Endothelial cell of umbilical vein (primary cell): ENCODE measurements around the gene HIVEP3. TPM values are rescaled to one million over a fixed set of nuclear protein-coding genes. Genes with fewer than 3 reads are reported as not detected.

Source experiments
- BruUV-seq: library from RNA; stranded (reverse); fragments of 400-500 nt; replicated peaks from 2 replicates; lab custom pipeline; 2021; lab: Mats Ljungman, UMichigan
- CTCF ChIA-PET: fragments of 300-600, 350-600 bp; sonication (Branson Sonifier 250); formaldehyde crosslinking; loops from one replicate; lab custom pipeline; 2021; ENCODE audit warnings: antibody characterized with exemption, inconsistent platforms; lab: Charles Lee
- POLR2A ChIA-PET: fragments of 300-600, 350-600 bp; sonication (Branson Sonifier 250); formaldehyde crosslinking; loops from one replicate; lab custom pipeline; 2021; ENCODE audit warnings: antibody characterized with exemption, inconsistent platforms; lab: Charles Lee
- DNase-seq: peaks from one replicate; pipeline ENCODE4 v3.0.0-alpha.2; 2011; ENCODE audit warnings: low read depth, low spot score
- FAIRE-seq: peaks from 2 replicates; lab custom pipeline; 2011; peaks lifted over from hg19 to GRCh38; lab: Jason Lieb, UNC
- H2AFZ ChIP-seq: 2 replicates; pipeline ENCODE4 v1.6.0; 2012; ENCODE audit warnings: low read depth, low read length, control low read depth, inconsistent platforms
- H3K27ac ChIP-seq: 2 replicates; pipeline ENCODE4 v1.5.1; 2011; ENCODE audit warnings: low read depth, mild to moderate bottlenecking, control low read depth, low read length, moderate library complexity; ENCODE audit not compliant: insufficient read depth
- H3K27me3 ChIP-seq, 2 experiments: 2 replicates each; pipeline versions ENCODE4 v1.6.0 to v1.6.1; 2011; ENCODE audit warnings: low read length in 2 of 2, mixed read lengths in 1 of 2; ENCODE audit not compliant: control insufficient read depth in 2 of 2, insufficient read depth in 2 of 2
- H3K36me3 ChIP-seq, 2 experiments: 2 replicates in 1 of 2; 3 replicates in 1 of 2; pipeline ENCODE4 v1.5.1; 2011; ENCODE audit warnings: low read length in 2 of 2, mild to moderate bottlenecking in 1 of 2, moderate library complexity in 1 of 2; ENCODE audit not compliant: control insufficient read depth in 2 of 2, insufficient read depth in 2 of 2; ENCODE audit errors: extremely low read depth in 1 of 2
- H3K4me1 ChIP-seq: 3 replicates; pipeline ENCODE4 v1.5.1; 2011; ENCODE audit warnings: mild to moderate bottlenecking, low read length; ENCODE audit not compliant: control insufficient read depth, insufficient read depth; ENCODE audit errors: extremely low read depth
- H3K4me2 ChIP-seq: 2 replicates; pipeline ENCODE4 v1.6.1; 2011; ENCODE audit warnings: low read length, control low read depth, mixed read lengths; ENCODE audit not compliant: insufficient read depth
- H3K4me3 ChIP-seq, 3 experiments: fragments of 200-600 bp in 1 of 3; sonication (generic), shearing (Covaris generic) in 1 of 3; replicated peaks in 1 of 3; 2 replicates each; pipeline ENCODE4 v1.5.1; 2011 to 2016; ENCODE audit warnings: control low read depth in 3 of 3, low read length in 3 of 3, mild to moderate bottlenecking in 2 of 3, inconsistent platforms in 1 of 3, low read depth in 1 of 3, moderate library complexity in 1 of 3; ENCODE audit not compliant: insufficient read depth in 1 of 3
- H3K79me2 ChIP-seq: 2 replicates; pipeline ENCODE4 v1.6.0; 2012; ENCODE audit warnings: low read length, inconsistent platforms; ENCODE audit not compliant: control insufficient read depth, insufficient read depth
- H3K9ac ChIP-seq: replicated peaks from 2 replicates; pipeline ENCODE3; 2011; ENCODE audit warnings: low read length, control low read depth; ENCODE audit not compliant: insufficient read depth; ENCODE audit errors: extremely low read depth
- H3K9me1 ChIP-seq: replicated peaks from 3 replicates; pipeline ENCODE4 v1.6.0; 2011; ENCODE audit warnings: mild to moderate bottlenecking, low read length; ENCODE audit not compliant: control insufficient read depth, insufficient read depth; ENCODE audit errors: extremely low read depth
- H3K9me3 ChIP-seq: replicated peaks from 2 replicates; pipeline ENCODE4 v1.5.1; 2012; ENCODE audit warnings: low read length, inconsistent platforms; ENCODE audit not compliant: control insufficient read depth, insufficient read depth
- H4K20me1 ChIP-seq: replicated peaks from 2 replicates; pipeline ENCODE3; 2011; ENCODE audit warnings: mild to moderate bottlenecking, low read length; ENCODE audit not compliant: control insufficient read depth, insufficient read depth; ENCODE audit errors: extremely low read depth
- FOS ChIP-seq: IDR thresholded peaks from 2 replicates; pipeline ENCODE4 v1.6.1; 2011; ENCODE audit warnings: mild to moderate bottlenecking, low read length, moderate library complexity, borderline replicate concordance; ENCODE audit not compliant: insufficient read depth
- GATA2 ChIP-seq: IDR thresholded peaks from 2 replicates; pipeline ENCODE4 v1.7.0; 2011; ENCODE audit warnings: low read depth, mild to moderate bottlenecking, moderate library complexity, mixed read lengths, low read length; ENCODE audit not compliant: insufficient read length, insufficient read depth
- MYC ChIP-seq: IDR thresholded peaks from one replicate; pipeline ENCODE4 v1.6.1; 2011; ENCODE audit warnings: mild to moderate bottlenecking, low read depth, low read length
- POLR2A ChIP-seq: IDR thresholded peaks from 2 replicates; pipeline ENCODE4 v1.6.1; 2012; ENCODE audit warnings: low read depth, mild to moderate bottlenecking, control low read depth, low read length
- POLR2AphosphoS5 ChIP-seq: IDR thresholded peaks from 2 replicates; pipeline ENCODE4 v1.6.1; 2012; ENCODE audit warnings: low read depth, mild to moderate bottlenecking, control low read depth, low read length, moderate library complexity; ENCODE audit not compliant: insufficient read depth
- dilution Hi-C: fragments of 300-500 bp; cut with MboI; formaldehyde crosslinking; loops from one replicate; pipeline ENCODE4 v1.15.0; 2019; ENCODE audit warnings: low sequenced_read_pairs; ENCODE audit not compliant: extremely low pct_ligation_motif_present
- intact Hi-C: fragments of 100-400 bp; cut with micrococcal nuclease; formaldehyde crosslinking; loops from one replicate; pipeline ENCODE4 v1.10.0; 2022
- polyA plus RNA-seq, 4 experiments: library from polyadenylated mRNA; depleted of rRNA in 3 of 4; stranded (reverse) in 3 of 4; unstranded in 1 of 4; fragments of >200 nt; gene quantifications; 2 replicates each; pipeline versions ENCODE4 v1.2.1 to v1.2.3, GENCODE V29; 2011 to 2012; ENCODE audit warnings: missing spikeins in 1 of 4
- total RNA-seq: library from RNA; stranded (reverse); gene quantifications from 2 replicates; pipeline ENCODE4 v1.2.3, GENCODE V29; 2021
- TF ChIP-seq, protein P1 (sequence below), 2 donors: IDR thresholded peaks; 1 replicate in 1 of 2; 2 replicates in 1 of 2; pipeline ENCODE4 v1.5.1; 2011; ENCODE audit warnings: low read length in 2 of 2, mild to moderate bottlenecking in 2 of 2, moderate library complexity in 2 of 2, control low read depth in 1 of 2, inconsistent platforms in 1 of 2, low read depth in 1 of 2; ENCODE audit not compliant: insufficient read depth in 1 of 2; ENCODE audit errors: extremely low read depth in 1 of 2

HIVEP3 gene
- total and polyA plus RNA-seq, 2 donors (not counting 3 experiments of a cell fraction or from before 2014, with no cell fraction given): 3.4 to 4.0 TPM

DNA sequence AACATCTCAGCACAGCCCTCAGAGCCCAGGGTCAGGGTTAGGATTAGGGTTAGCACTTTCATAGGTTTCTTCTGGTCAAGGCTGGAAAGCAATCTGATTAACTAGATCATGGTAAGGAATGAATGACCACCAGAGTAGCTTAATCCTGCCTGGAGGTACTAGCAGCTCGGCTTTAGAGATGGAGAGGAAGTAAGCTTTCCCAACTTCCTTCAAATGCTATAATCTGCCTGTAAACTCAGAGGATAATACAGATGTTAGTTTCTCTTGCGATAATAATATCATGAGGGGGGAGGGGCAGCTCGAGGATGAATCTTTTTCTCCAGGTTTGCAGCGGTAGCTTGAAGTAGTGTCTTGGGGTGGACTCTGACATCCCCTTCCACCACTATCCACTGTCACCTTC, 194.9 kb downstream of the HIVEP3 start:
- Histone ChIP-seq H3K9ac (no peak overlapping the region), H3K79me2 (no peaks in the 10 kb centered on the region), H3K36me3 (no peaks in the 10 kb centered on the region), H3K27me3 (no peaks in the 10 kb centered on the region), H4K20me1 (no peaks in the 10 kb centered on the region), H2AFZ (peak overlapping the region; percentile 16), H3K4me2 (peak overlapping the region; percentile 27), H3K4me3 (no peak overlapping the region), H3K9me1 (no peaks in the 10 kb centered on the region), H3K4me1 (peaks cover 31% of the 10 kb centered on the region), H3K27ac (peak overlapping the region; percentile 22), H3K9me3 (no peaks in the 10 kb centered on the region)
- intact Hi-C loops: loop anchor here (1.0 to 10.0 kb wide), 3 partner anchors 9 to 311 kb away; no protein-coding TSS in a partner anchor
- BruUV-seq: no TSS peak
- CTCF ChIA-PET: interaction anchor here (0.7 to 2.2 kb wide), 8 partner anchors 10 to 440 kb away, joined by 3 to 13 read pairs (median 4); no protein-coding TSS in a partner anchor
- POLR2A ChIA-PET: no interaction called here
- FAIRE-seq: no peak
- TF ChIP-seq, protein P1, sequence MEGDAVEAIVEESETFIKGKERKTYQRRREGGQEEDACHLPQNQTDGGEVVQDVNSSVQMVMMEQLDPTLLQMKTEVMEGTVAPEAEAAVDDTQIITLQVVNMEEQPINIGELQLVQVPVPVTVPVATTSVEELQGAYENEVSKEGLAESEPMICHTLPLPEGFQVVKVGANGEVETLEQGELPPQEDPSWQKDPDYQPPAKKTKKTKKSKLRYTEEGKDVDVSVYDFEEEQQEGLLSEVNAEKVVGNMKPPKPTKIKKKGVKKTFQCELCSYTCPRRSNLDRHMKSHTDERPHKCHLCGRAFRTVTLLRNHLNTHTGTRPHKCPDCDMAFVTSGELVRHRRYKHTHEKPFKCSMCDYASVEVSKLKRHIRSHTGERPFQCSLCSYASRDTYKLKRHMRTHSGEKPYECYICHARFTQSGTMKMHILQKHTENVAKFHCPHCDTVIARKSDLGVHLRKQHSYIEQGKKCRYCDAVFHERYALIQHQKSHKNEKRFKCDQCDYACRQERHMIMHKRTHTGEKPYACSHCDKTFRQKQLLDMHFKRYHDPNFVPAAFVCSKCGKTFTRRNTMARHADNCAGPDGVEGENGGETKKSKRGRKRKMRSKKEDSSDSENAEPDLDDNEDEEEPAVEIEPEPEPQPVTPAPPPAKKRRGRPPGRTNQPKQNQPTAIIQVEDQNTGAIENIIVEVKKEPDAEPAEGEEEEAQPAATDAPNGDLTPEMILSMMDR (IDR thresholded peaks at IDR 0.05; ENCODE audit: extremely low read depth in 1 of 2, insufficient read depth in 1 of 2, low read depth in 1 of 2, low read length in 2 of 2): no peak
- TF ChIP-seq POLR2AphosphoS5: no peak
- no peak for TF ChIP-seq MYC
- no peak for TF ChIP-seq GATA2
- TF ChIP-seq POLR2A: no peak
- dilution Hi-C loops: no loop called here
- no peak for DNase-seq

- no peak overlapping the region for H3K27ac ChIP-seq
- ChIA-PET CTCF (interaction anchor here (2.2 kb wide), 1 partner anchor 8 kb away, joined by 13 read pairs; no protein-coding TSS in a partner anchor), POLR2A (no interaction called here)
- H3K9me3 ChIP-seq: no peaks in the 10 kb centered on the region
- H3K79me2 ChIP-seq: no peaks in the 10 kb centered on the region
- H3K9me1 ChIP-seq: no peaks in the 10 kb centered on the region
- peaks cover 23% of the 10 kb centered on the region for H3K4me1 ChIP-seq
- no peaks in the 10 kb centered on the region for H3K27me3 ChIP-seq
- no peak for TF ChIP-seq FOS
- dilution Hi-C loops (no loop called here), intact Hi-C loops (loop anchor here (10.0 kb wide), 1 partner anchor 313 kb away; no protein-coding TSS in a partner anchor)
- no peaks in the 10 kb centered on the region for H3K36me3 ChIP-seq
- H3K4me2 ChIP-seq: no peak overlapping the region
- FAIRE-seq (no peak), DNase-seq (no peak)
- no peaks in the 10 kb centered on the region for H4K20me1 ChIP-seq
- BruUV-seq: no TSS peak
- no peak overlapping the region for H2AFZ ChIP-seq
- no peak overlapping the region for H3K4me3 ChIP-seq
- H3K9ac ChIP-seq: no peak overlapping the region
These were observed 196.5 kb downstream of the HIVEP3 start for GRCh38 chr1:41722184-41722583.
